Panc1 (cell line): Measurements from ENCODE around the gene DNPH1.

Experiments used
- CTCF ChIP-seq: fragments of 450-650 bp; IDR thresholded peaks from 2 replicates; pipeline ENCODE4 v1.5.1; 2017; ENCODE audit warnings: mild to moderate bottlenecking
- TCF7L2 ChIP-seq: IDR thresholded peaks from 2 replicates; pipeline ENCODE4 v1.6.1; 2011; ENCODE audit warnings: mild to moderate bottlenecking, low read depth, low read length, inconsistent platforms

GRCh38 chr6:43187821-43188220, 41.5 kb downstream of the DNPH1 start:
- TF ChIP-seq TCF7L2 = no peak
- TF ChIP-seq CTCF = no peak
